GM12874 (cell line): ENCODE measurements around the gene JADE1.
A peak's percentile ranks its signal among the peaks of the same experiment; 100 is the strongest.

Experiments used
- CTCF ChIP-seq: IDR thresholded peaks from 2 replicates; pipeline ENCODE4 v1.5.1; 2011; ENCODE audit warnings: low read depth, mild to moderate bottlenecking, control low read depth, low read length, moderate library complexity; ENCODE audit not compliant: insufficient read depth

Gene JADE1

GRCh38 chr4:128776794-128777216, 32.7 kb upstream of the JADE1 start:
- TF ChIP-seq CTCF: no peak

GRCh38 chr4:128780688-128781087, 28.8 kb upstream of the JADE1 start:
- TF ChIP-seq CTCF: no peak

- peak; percentile 41; the same call in 1 of the 2 replicates for TF ChIP-seq CTCF
Observed at GRCh38 chr4:128782076-128782715, 27.3 kb upstream of the JADE1 start.

- TF ChIP-seq CTCF: no peak
Observed at GRCh38 chr4:128782875-128783614, 26.5 kb upstream of the JADE1 start.

GRCh38 chr4:128787509-128788311, 21.8 kb upstream of the JADE1 start:
- no peak for TF ChIP-seq CTCF

- TF ChIP-seq CTCF: no peak
Observed at GRCh38 chr4:128793859-128794672, 15.4 kb upstream of the JADE1 start.
